A673 (cell line): ENCODE data around the gene GRB10.

Source experiments
- CTCF ChIP-seq: fragments of 300-800, 200-600 bp; sonication (generic); conservative IDR thresholded peaks from 2 replicates; pipeline ENCODE4 v1.5.1; 2017; ENCODE audit warnings: low read depth, mild to moderate bottlenecking, antibody characterized with exemption, low read length, moderate library complexity, mixed read lengths
- EZH2 ChIP-seq: fragments of 200-600 bp; sonication (generic); IDR thresholded peaks from 2 replicates; pipeline ENCODE4 v1.6.1; 2017; ENCODE audit warnings: borderline replicate concordance, low read depth, mild to moderate bottlenecking, mixed read lengths, antibody characterized with exemption, low read length; ENCODE audit not compliant: poor library complexity, severe bottlenecking

GRCh38 chr7:50587737-50588136, 195.0 kb downstream of the GRB10 start:
- TF ChIP-seq CTCF = no peak
- no peak for TF ChIP-seq EZH2
